Anterior cingulate cortex (tissue), 58 donors: ENCODE measurements around the gene PYROXD2.
"Not testable (repeated sequence)": the region's sequence is repeated elsewhere in the genome, so short reads cannot be mapped to it uniquely, and the experiment has no call there.

Source experiments
- DNase-seq, 58 donors: peaks; one replicate each; lab custom pipeline; 2025; lab: John Stamatoyannopoulos, UW

The PYROXD2 gene

DNA sequence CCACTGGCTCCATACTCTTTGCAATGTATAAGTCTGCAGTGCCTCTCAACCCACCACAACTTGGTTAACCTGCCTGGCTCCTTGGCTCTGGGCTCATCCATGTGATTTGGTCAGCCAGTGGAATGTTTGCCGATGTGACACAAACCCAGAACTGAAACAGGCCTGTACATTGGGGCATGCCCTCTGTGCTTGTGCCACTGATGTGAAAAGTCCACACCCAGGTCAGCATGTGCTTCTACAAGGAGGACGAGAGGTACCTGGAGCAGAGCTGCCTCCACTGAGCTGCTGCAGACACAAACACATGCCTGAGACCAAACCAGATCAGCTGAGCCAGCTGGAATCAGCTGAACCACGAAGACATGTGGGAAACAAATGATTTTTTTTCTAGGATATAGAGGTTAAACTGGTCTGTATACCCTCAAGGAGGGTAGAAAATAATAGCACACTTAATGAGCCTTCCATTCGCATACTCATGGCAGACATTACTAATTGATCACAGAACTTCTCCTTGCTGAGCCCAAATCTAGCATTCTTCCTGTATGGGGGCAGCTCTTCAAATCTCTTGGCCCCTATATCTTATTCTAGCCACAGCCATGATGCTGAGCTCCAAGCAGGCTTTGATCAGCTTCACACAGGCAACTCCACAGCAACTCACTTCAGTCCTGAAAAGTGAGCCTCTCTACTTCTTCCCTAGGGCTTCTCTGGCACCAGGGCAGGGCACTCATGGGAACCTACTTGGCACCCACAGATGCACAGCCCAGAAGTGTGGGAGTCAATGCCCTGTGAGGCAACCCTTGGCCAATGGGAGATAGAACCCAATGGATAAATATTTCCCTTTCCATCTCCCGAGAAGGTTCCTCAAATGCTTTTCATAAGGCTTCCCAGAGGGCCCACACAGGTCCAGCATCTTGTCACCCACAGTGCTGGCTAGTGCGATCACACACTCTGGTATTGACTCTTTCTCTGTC, 18.6 kb downstream of the PYROXD2 start:
- no peak for DNase-seq

DNA sequence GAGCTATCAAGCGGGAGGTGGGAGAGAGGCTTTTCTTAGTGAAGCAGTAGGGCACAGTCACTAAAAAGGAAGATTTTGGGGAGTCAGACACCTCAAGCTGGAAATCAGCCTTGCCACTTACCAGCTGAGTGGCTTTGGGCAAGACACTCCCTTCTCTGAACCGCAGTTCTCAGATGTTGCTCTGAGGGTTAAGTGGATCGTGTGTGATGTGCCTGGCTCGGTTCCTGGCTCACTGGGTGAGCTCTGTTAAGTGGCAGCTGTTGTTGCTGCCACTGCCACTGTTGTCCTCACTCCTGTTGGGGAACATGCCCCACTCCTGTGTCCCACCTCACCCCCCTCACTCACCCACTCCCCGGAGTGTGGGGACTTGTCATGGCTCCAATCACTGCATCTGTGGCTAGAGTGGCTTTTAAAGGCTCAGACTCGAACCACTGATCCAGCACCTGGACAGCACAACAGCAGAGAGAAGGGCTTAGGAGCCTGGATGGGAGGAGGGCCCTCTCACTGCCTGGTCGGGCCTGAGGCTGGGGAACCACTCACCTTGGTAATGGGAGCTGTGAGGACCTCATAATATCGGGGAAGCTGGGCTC, 20.0 kb downstream of the PYROXD2 start:
- no peak for DNase-seq

- peak in 25 of 58 donors; percentile 6 to 42 (median 23) for DNase-seq
These were observed 23.4 kb downstream of the PYROXD2 start for GRCh38 chr10:98391578-98391991.

- no peak for DNase-seq
These were observed 23.9 kb downstream of the PYROXD2 start for GRCh38 chr10:98391065-98391464.

DNA sequence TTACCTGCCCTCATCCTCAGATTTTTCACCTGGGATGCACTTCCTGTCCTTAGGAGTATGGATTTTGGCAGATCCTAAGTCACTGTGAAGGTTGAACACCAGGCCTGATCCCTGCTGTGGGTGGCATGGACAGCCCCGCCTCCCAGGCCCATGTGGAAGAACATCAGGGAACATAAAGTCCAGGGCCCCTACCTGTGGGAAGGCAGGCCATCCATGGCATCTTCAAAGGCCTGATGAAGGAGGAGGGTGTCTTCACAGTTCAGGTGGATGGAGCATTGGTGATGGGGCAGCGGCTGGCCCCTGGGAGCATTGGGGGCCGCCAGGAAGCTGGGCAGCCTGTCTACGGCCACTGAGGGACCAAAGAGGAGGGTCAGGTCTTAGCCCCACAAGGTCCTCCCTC, 24.6 kb downstream of the PYROXD2 start:
- DNase-seq, result no peak

DNA sequence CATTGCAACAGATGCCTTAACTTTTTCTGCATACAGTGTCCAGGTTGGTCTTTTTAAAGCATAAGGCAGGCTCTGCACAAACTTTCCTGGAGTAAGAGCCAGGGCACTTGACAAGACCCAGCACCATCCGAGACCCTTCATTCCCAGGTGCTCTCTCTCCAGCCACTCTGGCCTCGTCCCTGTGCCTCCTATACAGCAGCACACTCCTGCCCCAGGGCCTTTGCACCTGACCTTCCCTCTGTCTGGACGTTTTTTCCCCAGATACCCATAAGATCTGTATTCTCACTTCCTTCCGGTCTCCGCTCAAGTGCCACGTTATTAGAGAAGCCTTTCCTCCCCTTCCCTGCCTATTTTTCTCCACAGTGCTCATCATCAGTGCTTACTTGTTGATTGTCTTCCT, 25.6 kb downstream of the PYROXD2 start:
- DNase-seq, result no peak

GRCh38 chr10:98388101-98388655, 26.8 kb downstream of the PYROXD2 start:
- DNase-seq, result no peak

DNA sequence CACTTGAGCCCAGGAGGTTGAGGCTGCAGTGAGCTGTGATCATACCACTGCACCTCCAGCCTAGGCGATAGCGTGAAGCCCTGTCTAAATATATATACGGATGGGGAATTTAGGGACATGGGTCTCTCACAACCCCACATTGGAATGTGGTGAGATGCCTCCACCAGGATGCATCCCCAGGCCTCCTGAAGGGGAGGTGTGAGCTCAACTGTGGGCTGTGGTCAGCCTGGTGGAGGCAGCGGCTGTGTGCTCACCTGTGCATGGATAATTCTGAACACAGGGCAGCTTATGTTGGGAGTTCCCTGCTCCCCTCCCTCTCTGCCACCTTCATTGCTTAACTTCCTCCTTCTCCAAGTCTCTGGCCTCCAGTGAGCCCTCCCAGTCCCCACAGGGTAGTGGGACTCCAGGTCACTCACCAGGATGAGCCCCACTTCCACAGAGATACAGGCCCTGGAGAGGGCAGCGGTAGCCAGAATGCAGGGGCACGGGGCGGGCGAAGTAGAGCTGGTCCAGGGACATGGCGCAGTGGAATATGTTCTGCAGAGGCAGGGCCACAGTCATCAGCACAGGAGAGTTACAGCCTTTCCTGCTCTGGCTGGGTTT, 30.4 kb downstream of the PYROXD2 start:
- DNase-seq, result no peak

- DNase-seq, result no peak
These were observed 31.1 kb downstream of the PYROXD2 start for GRCh38 chr10:98383869-98384268.

- DNase-seq, result not testable (repeated sequence)
These were observed 31.8 kb downstream of the PYROXD2 start for GRCh38 chr10:98383134-98383667.

GRCh38 chr10:98382691-98383101, 32.3 kb downstream of the PYROXD2 start:
- no peak for DNase-seq

- DNase-seq, result no peak
These were observed 34.3 kb downstream of the PYROXD2 start for GRCh38 chr10:98380493-98381339.

- no peak for DNase-seq
These were observed 36.3 kb downstream of the PYROXD2 start for GRCh38 chr10:98378722-98379121.

GRCh38 chr10:98377536-98377935, 37.4 kb downstream of the PYROXD2 start:
- no peak for DNase-seq

DNA sequence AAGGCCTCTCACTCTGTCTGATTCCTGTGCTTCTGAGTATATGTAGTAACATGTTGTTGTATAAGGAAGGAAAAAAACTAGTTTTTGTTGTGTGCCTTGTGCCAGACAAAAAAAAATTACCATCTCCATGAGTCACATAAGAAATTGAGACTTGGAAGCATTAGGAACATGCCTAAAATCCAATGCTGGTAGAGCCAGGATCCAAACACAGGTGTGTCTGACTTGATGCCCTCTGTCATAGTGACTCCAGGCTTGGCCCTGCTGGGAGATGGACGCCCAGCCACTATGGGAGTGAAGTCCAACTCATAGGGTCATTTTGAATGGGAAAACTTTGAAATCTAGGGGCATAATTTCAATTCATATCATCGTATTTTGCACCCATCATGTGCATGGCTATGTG, 38.0 kb downstream of the PYROXD2 start:
- no peak for DNase-seq

- DNase-seq, result no peak
These were observed 38.5 kb downstream of the PYROXD2 start for GRCh38 chr10:98376485-98376884.

- peak in 4 of 58 donors; percentile 5 to 11 (median 8) for DNase-seq
These were observed 40.6 kb downstream of the PYROXD2 start for GRCh38 chr10:98374217-98374985.

- no peak for DNase-seq
These were observed 41.5 kb downstream of the PYROXD2 start for GRCh38 chr10:98373260-98374040.
